GM19240 (cell line): ENCODE results near the gene MTHFSD.

Source experiments
- DNase-seq: peaks from one replicate; pipeline ENCODE4 v3.0.0; 2011; ENCODE audit warnings: low spot score; ENCODE audit not compliant: insufficient read length

Gene MTHFSD

DNA sequence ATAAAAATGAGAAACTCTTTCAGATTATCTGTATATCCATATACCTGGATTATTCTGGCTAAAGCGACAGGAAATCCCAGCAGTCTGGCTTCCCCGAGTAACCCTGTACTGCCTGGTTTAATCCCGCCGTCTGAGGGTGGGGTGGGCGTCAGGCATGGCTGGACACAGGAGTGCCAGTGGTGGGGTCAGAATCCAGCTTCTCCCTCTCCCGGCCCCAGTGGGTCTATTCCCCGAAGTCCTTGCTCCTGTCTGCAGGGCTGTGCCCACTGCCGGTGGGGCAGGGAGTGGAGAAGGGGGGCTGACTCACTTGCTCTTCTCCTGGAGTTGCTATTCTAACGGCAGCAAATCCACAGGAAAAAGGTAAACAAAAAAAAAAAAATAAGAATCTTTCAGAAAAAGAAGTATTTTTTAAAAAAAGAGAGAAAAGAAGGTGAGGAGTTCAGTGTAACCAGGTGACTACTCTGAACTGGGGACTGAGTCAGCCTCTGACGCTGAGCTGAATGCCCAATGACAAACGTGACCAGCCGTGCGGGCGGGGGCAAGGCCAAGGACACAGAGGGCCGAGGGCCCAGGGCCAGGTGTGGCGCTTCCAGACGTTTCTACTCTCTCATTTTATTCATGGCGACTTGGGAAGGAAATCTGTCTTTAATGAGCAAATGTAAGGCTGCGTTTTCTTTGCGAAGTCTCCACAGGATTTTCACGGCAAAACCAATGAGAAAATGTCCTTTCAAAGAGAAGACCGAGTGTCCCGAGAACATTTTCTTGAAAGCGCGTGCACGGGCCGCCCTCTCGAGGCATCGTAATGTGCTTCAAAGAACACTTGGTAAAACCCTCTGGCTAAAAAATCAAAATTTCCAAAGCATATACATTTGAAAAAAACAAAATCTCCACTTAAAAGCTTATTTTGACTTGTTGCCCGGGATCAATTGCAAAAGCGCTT is 24.5 kb downstream of the MTHFSD start:
- DNase-seq = no peak

DNA sequence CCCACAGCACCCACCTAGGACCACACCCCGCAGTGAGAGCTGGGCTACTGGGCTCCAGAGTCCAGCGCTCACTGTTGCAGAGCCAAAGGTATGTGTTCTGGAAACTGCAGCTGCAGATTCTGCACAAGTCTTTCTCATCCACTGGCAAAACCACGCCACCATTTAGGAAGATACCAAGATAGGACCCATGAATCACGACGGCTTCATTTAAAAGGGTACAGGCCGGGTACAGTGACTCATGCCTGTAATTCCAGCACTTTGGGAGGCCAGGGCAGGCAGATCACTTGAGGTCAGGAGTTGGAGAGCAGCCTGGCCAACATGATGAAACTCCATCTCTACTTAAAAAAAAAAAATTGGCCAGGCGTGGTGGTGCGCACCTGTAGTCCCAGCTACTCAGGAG is 25.9 kb downstream of the MTHFSD start:
- no peak for DNase-seq

DNA sequence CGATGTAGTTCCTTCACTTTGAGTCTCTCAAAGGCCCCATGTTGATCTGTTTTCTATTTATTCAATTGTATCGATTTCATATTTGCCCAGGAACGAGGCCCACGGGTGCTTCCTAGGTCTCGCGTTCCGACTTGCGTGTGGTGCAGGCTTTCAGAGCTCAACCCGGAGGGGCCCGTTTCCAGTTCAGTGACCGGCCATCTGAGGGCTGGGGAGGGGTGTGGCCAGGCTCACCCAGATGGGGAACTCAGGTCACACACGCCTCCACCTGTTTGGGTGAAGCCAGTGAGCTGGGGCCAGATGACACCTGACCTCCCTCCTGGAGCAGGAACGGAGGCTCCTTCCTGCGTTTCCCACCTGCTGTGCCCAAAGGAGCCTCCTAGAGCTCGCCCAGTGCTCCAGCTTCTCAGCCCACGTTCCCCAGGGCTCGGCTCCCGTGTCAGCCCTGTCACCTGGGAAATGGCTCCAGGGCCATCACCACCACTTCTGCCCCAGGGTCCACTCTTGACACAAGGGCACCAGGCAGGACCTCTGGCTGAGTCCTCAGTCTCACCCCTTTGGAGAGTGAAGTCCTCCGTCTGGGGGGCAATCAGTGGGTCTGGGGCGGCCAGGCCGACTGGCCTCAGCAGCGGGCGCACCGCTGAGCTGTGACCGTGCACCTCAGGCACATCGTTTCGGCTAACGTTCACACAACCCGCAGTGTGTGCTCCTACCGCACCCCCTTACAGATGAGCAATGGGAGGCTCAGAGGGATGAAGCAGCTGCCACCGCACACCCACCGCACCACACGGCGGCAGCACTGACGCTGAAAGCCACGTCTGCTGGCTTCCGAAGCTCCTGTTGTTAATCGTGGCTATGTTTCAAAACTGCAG is 26.7 kb downstream of the MTHFSD start:
- DNase-seq = no peak

DNA sequence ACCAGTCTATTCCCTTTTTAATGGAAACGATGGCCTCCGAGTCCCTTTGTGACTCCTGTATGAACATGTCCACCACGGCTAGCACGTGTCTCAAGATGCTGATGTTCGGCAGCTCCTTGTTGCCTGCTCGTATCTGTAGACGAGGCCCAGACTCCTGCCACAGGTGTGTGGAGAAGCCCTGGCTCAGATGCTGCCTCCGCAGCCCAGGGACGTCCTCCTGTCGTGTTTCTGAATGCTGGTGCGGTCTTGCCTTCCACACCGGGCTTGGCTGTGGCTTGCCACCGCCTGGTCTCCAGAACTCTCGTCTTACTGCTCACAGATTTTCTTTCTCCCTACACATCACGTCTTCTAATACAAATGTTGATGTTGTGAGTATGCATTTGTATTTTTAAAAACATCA is 27.7 kb downstream of the MTHFSD start:
- no peak for DNase-seq

DNA sequence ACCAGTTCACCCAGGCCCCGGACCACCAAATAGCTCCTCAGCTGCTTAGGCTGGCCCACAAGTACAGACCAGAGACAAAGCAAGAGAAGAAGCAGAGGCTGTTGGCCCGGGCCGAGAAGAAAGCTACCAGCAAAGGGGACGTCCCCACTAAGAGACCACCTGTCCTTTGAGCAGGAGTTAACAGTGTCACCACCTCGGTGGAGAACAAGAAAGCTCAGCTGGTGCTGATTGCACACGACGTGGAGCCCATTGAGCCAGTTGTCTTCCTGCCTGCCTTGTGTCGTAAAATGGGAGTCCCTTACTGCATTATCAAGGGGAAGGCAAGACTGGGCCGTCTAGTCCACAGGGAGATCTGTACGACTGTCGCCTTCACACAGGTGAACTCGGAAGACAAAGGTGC is 29.3 kb downstream of the MTHFSD start:
- no peak for DNase-seq

DNA sequence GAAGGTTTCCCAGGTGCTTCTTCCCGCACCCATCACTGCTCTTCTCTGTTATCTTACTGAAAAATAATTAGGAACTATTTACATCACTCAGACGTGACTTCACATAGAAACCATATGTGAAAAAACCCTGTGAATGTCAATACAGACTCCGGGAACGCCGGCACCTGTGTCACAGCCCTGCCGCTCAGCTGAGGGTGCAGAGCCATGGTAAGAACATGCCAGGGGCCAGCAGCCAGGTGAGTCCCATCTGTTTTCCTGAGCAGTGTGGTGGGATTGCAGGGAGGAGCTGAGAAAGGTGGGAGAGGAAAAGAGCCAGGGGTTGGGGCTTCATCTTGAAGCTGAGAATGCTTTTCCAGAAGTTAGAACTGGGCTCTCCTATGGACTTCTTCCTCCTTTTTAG is 31.0 kb downstream of the MTHFSD start:
- no peak for DNase-seq

DNA sequence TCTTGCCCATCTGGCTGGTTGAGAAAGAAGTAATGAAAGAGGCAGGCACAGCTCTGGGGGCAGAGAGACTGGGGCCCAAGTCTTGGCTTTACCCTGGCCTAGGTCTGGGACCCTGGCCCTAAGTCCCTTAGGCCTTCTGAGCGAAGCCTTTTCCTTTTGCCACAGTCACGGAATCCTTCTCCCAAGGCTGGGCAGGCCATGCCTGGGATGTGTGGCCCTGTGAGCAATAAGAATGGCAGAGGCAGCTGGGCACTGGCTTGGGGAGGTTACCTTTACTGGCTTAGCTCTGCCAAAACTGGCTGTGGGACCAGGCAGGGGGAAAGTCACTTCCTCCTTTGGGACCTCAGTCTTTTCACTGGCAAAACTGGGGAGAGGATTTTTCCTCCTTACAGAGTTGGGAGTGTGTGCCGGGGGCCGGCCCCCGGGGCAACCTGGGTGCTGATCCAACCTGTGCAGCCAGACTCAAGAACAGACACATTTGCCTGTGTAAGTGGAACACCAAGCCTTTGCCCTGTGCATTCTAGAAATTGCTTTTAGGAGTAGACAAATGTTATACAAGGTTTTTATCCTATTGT is 31.8 kb downstream of the MTHFSD start:
- DNase-seq = no peak

DNA sequence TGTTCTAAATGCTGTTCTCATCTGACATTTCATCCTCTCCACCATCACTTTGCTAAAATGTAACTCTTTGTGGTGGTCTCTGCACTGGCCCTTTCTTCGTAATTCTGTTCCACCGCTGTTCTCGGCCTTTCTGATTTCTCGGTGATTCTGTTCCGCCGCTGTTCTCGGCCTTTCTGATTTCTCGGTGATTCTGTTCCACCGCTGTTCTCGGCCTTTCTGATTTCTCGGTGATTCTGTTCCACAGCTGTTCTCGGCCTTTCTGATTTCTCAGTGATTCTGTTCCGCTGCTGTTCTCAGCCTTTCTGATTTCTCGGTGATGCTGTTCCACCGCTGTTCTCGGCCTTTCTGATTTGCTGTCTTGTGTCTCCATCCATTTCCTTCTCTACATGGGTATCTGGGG is 32.4 kb downstream of the MTHFSD start:
- no peak for DNase-seq

DNA sequence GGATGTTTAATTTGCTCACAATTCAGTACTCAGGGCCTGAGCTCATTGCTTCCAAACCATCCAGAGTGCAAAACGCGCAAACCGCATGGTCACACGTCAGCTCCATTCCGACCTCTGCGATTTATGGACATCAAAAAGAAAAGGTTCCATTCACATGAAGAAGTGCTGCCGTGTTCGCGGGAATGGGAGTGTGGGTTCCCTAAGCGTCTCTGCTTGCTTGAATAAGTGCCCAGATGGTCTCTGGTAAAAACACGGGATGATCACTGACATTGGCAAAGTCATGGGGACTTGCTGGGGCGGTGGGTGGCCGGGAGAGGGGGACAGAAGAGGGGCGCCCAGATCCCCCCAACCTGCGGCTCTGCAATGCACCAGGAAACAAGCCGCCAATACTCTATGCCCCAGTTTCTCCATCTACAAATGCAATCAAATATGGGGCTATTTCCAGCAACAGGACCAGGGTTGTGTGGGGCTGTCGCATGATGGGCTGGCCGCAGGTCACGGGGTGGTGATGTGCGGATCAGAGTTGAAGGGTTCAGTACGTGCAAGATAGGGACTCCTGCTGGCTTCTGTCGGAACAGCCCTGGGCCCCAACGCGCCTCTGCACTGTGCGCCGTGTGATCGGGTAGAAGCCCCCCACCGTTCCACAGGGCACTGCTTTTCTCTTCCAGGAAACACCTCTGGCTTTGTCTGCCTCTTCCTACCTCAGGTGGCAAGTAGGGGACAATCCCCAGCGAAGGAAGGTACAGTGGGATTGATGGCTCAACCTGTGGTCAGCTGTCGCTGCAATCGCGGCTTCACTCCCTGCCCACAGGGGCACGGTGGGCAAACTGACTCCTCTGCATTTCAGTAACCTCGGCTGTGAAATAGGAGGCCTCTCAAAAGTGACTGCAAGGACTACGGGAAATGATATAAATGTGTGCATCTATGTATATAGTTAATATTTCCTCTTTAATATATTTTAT is 33.5 kb downstream of the MTHFSD start:
- DNase-seq = no peak

DNA sequence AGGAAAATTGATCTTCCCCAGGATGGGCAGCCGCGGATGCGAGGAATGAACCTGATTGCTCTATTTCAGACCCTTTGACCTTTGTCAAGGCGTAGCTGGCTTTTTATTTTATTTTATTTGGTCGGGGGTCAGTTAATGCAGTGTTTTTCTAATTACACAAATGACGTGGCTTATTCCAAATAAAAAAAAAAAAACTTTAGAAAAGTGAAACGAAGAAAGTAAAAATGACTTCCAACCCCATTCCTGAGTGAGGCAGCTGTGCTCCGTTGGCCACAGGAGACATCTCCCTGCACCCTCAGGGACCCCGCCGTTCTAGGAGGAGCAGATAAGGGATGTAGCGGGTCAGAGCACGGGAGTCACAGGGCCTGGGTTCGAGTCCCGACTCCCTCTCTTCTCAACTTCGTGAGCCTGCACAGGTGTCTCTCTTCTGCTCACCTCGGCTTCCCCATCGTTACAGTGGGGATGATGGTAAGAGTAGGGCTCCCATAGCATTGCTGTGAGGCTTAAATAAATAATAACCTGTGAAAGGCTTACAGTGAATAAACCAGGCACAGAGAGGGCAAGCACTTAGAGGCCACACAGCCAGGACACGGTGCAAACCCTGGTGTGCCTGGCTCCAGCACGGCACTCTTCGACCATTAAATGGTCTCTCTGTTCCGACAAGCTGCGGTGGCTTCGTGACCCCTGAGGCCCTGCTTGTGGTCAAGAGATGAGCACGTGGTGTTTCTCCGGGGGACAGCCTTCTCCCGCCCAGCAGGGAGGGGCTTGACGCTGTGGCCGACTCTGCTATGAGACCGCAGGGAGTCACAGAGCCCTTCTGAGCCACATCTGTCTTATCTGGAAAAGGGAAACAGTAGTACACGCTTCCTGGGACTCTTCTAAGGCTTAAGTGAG is 34.5 kb downstream of the MTHFSD start:
- no peak for DNase-seq

DNA sequence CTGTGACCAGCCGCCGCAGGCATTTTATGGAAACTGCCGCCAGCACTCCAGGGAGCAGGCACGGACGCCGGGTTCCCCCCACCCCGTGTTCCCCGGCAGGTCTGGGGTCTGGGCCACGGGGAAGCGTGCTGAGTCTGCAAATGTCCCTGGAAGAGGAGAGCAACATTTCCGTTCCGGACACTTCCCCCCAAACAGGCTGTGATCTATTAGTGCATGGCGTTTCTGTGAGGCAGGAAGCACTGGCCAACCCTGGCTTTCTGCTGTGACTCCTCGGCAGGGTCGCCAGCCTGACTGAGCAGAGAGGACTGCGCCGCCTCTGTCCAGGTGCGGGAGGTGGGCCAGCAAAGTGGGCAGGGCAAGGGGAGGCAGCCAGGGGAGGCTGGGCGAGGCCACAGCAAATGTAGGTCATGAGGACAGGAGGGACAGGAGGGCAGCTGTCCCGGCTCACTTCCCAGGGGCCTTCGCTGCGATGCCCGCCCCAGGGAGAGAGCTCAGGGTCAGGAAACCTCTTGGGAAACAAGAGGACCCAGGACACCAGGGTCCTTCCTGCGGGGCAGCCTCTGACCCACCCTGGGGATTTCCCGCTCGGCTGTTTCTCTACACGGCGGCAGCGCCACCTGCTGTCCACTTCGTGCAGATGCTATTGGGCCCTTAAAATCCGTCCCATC is 35.3 kb downstream of the MTHFSD start:
- DNase-seq = peak; percentile 66

DNA sequence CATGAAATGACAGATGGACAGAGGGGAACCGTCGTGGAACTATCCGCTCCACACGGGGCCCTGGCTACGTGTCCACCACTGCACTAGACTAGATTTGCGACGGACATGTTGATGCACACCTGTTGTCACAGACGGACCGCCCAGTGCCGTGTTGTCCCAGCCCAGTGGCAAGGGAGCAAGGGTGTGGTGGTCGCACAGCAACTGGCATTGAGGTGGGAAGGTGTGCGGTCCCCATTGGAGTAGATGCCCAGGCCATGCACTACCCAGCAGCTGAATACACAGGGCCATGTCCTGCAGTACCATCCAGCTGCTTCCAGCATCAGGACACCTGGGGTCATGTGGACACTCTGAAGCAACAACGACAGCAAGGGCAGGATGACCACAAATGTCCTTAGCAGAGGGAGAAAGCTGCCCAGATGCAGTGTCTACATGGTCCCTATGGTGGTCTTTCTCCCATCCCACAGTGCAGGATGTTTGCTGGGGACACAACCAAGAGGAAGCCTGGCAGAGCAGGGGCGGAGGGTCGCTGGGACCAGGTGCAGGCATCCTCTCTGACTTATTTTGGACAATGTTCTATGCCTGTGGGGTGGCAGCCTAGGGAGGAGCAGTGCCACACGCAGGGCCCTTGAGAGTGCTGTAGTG is 35.9 kb downstream of the MTHFSD start:
- no peak for DNase-seq

DNA sequence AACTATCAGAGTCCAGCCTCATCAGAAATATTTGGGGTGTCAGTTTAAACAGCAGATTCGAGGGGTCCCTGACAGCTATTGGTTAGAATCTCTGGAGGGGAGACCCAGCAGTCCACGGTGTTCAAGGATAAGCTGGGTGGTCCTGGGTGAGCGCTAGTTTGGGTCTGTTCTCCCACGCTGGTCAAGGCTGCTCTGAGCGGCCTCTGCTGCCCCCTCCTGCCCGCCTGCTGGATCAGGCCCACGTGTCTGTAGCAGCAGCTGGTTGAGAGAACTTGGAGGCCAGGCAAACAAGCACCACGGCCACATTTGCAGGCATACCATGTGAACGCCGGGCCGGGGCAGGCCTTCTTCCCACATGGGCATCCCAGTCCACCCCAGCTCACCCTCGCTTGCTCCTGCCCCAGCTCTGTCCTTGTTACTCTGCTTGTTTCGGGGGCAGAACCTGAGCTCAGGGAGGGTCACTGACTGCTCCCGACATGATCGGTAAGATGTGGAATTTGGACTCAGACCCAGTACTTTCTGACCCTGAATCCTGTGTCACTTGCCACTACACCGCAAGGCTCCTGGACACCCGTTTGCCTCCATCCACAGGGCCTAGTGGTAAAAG is 37.3 kb downstream of the MTHFSD start:
- DNase-seq = no peak

DNA sequence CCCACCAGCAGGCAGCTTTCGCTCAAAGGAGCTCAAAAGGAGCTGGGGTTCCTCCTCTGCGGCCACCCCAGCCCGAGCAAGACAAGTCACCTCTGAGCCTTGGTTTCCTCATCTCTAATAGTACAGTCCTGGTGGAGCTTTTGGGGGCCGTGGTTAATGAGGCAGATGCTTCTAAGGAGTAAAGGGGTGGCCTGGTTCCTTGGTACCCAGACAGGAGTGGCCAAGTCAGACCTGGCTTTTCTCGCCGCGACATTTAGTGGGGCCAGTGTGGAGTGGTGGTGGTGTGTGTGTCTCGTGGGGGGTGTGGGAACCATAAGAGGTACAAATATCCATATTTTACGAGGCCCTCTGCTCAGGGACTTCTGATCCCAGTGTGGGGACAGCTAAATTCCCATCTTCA is 38.0 kb downstream of the MTHFSD start:
- DNase-seq = no peak

DNA sequence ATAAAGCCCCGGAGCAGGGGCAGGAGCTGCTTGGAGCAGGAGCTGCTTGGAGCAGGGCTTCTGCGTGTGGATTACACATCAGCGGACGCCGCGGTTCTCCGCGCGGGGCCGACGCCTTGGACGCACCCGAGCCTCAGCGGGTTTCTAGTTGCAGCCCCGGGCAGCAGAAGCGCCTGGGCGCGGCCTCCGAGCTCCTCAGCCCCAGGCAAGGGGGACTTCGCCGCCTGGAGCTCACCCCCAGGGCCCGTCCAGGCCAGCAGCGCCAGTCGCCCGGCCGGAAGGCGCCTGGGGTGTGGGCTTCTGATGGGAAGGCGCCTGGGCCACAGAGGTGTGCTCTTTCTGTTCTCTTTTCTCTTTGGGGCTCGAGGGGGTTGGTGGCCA is 38.4 kb downstream of the MTHFSD start:
- DNase-seq = no peak

DNA sequence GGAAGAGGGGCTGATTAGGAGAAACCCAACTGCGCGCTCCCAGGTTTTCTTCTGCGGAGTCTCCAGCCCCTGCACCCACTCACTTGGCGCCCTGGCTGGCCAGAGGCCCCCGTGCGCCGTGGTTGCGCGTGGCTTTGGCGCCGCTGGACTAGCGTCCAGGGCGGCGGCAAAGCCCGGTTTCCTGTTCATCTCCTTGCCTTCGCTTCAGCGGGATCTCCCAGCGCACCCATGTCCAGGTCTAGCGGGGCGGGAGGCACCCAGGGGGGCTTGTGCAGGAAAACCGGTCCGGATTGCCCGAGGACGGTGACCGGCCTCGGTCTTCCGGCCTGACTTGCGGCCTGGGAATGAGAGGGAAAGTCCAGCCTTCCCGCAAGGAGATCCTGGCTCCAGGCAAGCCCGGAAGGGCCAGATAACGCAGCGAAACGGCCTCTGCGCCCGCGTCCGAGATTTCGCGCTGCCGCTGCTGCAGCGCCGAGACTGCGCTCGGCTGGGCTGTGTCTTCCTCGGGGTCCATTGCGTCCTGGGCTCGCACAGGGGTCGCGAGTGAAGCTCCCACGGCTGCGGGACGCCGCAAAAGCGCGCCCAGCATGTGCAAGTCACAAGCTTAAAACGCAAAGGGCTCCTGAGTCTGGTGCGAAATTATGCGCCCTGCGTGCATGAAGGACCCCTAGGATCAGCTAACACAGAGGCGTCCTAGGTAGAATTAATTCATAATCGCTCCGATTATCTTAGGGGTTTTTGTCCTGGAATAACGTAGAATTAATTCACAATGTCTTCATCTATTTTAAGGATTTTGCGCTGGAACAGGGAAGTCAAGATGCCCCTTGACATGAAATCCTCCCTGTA is 39.0 kb downstream of the MTHFSD start:
- DNase-seq = no peak

DNA sequence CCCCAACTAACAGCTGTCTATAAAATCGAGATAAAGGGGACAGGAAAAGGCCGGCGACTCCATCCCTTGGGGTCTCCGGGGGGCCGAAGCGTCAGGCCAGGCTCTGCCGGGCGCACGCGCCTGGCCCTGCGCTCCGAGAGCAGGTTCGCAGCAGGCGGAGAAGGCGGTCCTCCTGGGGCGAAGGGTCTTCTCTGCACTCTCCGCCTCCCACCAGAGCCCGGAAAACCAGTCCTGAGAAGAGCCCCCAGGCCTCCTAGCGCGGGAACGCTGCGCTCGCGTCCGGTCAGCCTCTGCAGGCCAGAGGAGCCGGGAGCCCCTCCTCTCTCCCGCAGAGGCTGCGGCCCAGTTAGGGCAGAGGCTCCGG is 39.6 kb downstream of the MTHFSD start:
- DNase-seq = no peak
